Measurements from ENCODE around the gene AFAP1L2.
A peak's percentile ranks its signal among the peaks of the same experiment; 100 is the strongest.

AFAP1L2 gene

GRCh38 chr10:114271075-114271778 lies 133.1 kb downstream of the AFAP1L2 start:
- Histone ChIP-seq H3K27me3 (replicated peaks; ENCODE audit: control insufficient read depth, insufficient read depth, low read length) (peaks cover 11% of the 10 kb centered on the region), H3K4me3 (ENCODE audit: low read length) (no peak overlapping the region), H3K36me3 (ENCODE audit: control insufficient read depth, insufficient read depth, low read length, severe bottlenecking) (no peaks in the 10 kb centered on the region), H3K4me1 (ENCODE audit: control insufficient read depth, insufficient read depth, low read length) (peaks cover 21% of the 10 kb centered on the region), H3K9me3 (ENCODE audit: control insufficient read depth, low read length) (no peaks in the 10 kb centered on the region), H3K9ac (ENCODE audit: low read length) (no peak overlapping the region)
- DNase-seq (ENCODE audit: low read depth), result peak; percentile 24

GRCh38 chr10:114266521-114266920 lies 137.8 kb downstream of the AFAP1L2 start:
- Histone ChIP-seq H3K4me1 (ENCODE audit: control insufficient read depth, insufficient read depth, low read length) (peaks cover 26% of the 10 kb centered on the region), H3K27me3 (replicated peaks; ENCODE audit: control insufficient read depth, insufficient read depth, low read length) (peaks cover 4% of the 10 kb centered on the region), H3K9ac (ENCODE audit: low read length) (no peak overlapping the region), H3K9me3 (ENCODE audit: control insufficient read depth, low read length) (no peaks in the 10 kb centered on the region), H3K36me3 (ENCODE audit: control insufficient read depth, insufficient read depth, low read length, severe bottlenecking) (no peaks in the 10 kb centered on the region), H3K4me3 (ENCODE audit: low read length) (no peak overlapping the region)
- DNase-seq (ENCODE audit: low read depth), result no peak

- Histone ChIP-seq H3K9ac (ENCODE audit: low read length) (no peak overlapping the region), H3K4me1 (ENCODE audit: control insufficient read depth, insufficient read depth, low read length) (peaks cover 27% of the 10 kb centered on the region), H3K4me3 (ENCODE audit: low read length) (peak overlapping the region; percentile 3), H3K36me3 (ENCODE audit: control insufficient read depth, insufficient read depth, low read length, severe bottlenecking) (no peaks in the 10 kb centered on the region), H3K9me3 (ENCODE audit: control insufficient read depth, low read length) (no peaks in the 10 kb centered on the region), H3K27me3 (replicated peaks; ENCODE audit: control insufficient read depth, insufficient read depth, low read length) (peaks cover 4% of the 10 kb centered on the region)
- no peak for DNase-seq (ENCODE audit: low read depth)
Observed at GRCh38 chr10:114265392-114266053, 138.8 kb downstream of the AFAP1L2 start.

GRCh38 chr10:114262496-114262895 lies 141.8 kb downstream of the AFAP1L2 start:
- DNase-seq (ENCODE audit: low read depth), result no peak
- H3K4me1 ChIP-seq (ENCODE audit: control insufficient read depth, insufficient read depth, low read length), result peaks cover 48% of the 10 kb centered on the region
- H3K9me3 ChIP-seq (ENCODE audit: control insufficient read depth, low read length), result no peaks in the 10 kb centered on the region
- no peak overlapping the region for H3K4me3 ChIP-seq (ENCODE audit: low read length)
- no peaks in the 10 kb centered on the region for H3K27me3 ChIP-seq (replicated peaks; ENCODE audit: control insufficient read depth, insufficient read depth, low read length)
- no peaks in the 10 kb centered on the region for H3K36me3 ChIP-seq (ENCODE audit: control insufficient read depth, insufficient read depth, low read length, severe bottlenecking)
- no peak overlapping the region for H3K9ac ChIP-seq (ENCODE audit: low read length)

GRCh38 chr10:114261076-114261475 lies 143.2 kb downstream of the AFAP1L2 start:
- no peaks in the 10 kb centered on the region for H3K27me3 ChIP-seq (replicated peaks; ENCODE audit: control insufficient read depth, insufficient read depth, low read length)
- H3K4me1 ChIP-seq (ENCODE audit: control insufficient read depth, insufficient read depth, low read length), result peaks cover 43% of the 10 kb centered on the region
- no peaks in the 10 kb centered on the region for H3K36me3 ChIP-seq (ENCODE audit: control insufficient read depth, insufficient read depth, low read length, severe bottlenecking)

GRCh38 chr10:114260366-114260765 lies 143.9 kb downstream of the AFAP1L2 start:
- peak overlapping the region; percentile 42 for H3K4me3 ChIP-seq (ENCODE audit: low read length)
- H3K9me3 ChIP-seq (ENCODE audit: control insufficient read depth, low read length), result no peaks in the 10 kb centered on the region
- no peak for DNase-seq (ENCODE audit: low read depth)

More at GRCh38 chr10:114261076-114261475, 143.2 kb downstream of the AFAP1L2 start:
- no peak overlapping the region for H3K9ac ChIP-seq (ENCODE audit: low read length)
- peak; percentile 18 for DNase-seq (ENCODE audit: low read depth)
- H3K4me3 ChIP-seq (ENCODE audit: low read length), result no peak overlapping the region
- no peaks in the 10 kb centered on the region for H3K9me3 ChIP-seq (ENCODE audit: control insufficient read depth, low read length)

GRCh38 chr10:114259824-114260223 lies 144.5 kb downstream of the AFAP1L2 start:
- Histone ChIP-seq H3K27me3 (replicated peaks; ENCODE audit: control insufficient read depth, insufficient read depth, low read length) (no peaks in the 10 kb centered on the region), H3K4me1 (ENCODE audit: control insufficient read depth, insufficient read depth, low read length) (peaks cover 32% of the 10 kb centered on the region), H3K9ac (ENCODE audit: low read length) (peak overlapping the region; percentile 48), H3K4me3 (ENCODE audit: low read length) (peak overlapping the region; percentile 42), H3K36me3 (ENCODE audit: control insufficient read depth, insufficient read depth, low read length, severe bottlenecking) (no peaks in the 10 kb centered on the region), H3K9me3 (ENCODE audit: control insufficient read depth, low read length) (no peaks in the 10 kb centered on the region)
- peak; percentile 42 for DNase-seq (ENCODE audit: low read depth)

More at GRCh38 chr10:114260366-114260765, 143.9 kb downstream of the AFAP1L2 start:
- no peaks in the 10 kb centered on the region for H3K27me3 ChIP-seq (replicated peaks; ENCODE audit: control insufficient read depth, insufficient read depth, low read length)
- peaks cover 36% of the 10 kb centered on the region for H3K4me1 ChIP-seq (ENCODE audit: control insufficient read depth, insufficient read depth, low read length)
- peak overlapping the region; percentile 48 for H3K9ac ChIP-seq (ENCODE audit: low read length)
- H3K36me3 ChIP-seq (ENCODE audit: control insufficient read depth, insufficient read depth, low read length, severe bottlenecking), result no peaks in the 10 kb centered on the region

- H3K9me3 ChIP-seq (ENCODE audit: control insufficient read depth, low read length), result no peaks in the 10 kb centered on the region
- H3K4me1 ChIP-seq (ENCODE audit: control insufficient read depth, insufficient read depth, low read length), result peaks cover 32% of the 10 kb centered on the region
- no peak overlapping the region for H3K9ac ChIP-seq (ENCODE audit: low read length)
- no peak overlapping the region for H3K4me3 ChIP-seq (ENCODE audit: low read length)
- H3K27me3 ChIP-seq (replicated peaks; ENCODE audit: control insufficient read depth, insufficient read depth, low read length), result peaks cover 3% of the 10 kb centered on the region
- H3K36me3 ChIP-seq (ENCODE audit: control insufficient read depth, insufficient read depth, low read length, severe bottlenecking), result no peaks in the 10 kb centered on the region
- DNase-seq (ENCODE audit: low read depth), result no peak
Observed at GRCh38 chr10:114258274-114258840, 145.9 kb downstream of the AFAP1L2 start.

- Histone ChIP-seq H3K4me3 (ENCODE audit: low read length) (no peak overlapping the region), H3K36me3 (ENCODE audit: control insufficient read depth, insufficient read depth, low read length, severe bottlenecking) (no peaks in the 10 kb centered on the region), H3K9ac (ENCODE audit: low read length) (no peak overlapping the region), H3K9me3 (ENCODE audit: control insufficient read depth, low read length) (no peaks in the 10 kb centered on the region), H3K27me3 (replicated peaks; ENCODE audit: control insufficient read depth, insufficient read depth, low read length) (peaks cover 4% of the 10 kb centered on the region), H3K4me1 (ENCODE audit: control insufficient read depth, insufficient read depth, low read length) (peaks cover 32% of the 10 kb centered on the region)
- DNase-seq (ENCODE audit: low read depth), result no peak
Observed at GRCh38 chr10:114257498-114257897, 146.8 kb downstream of the AFAP1L2 start.

- Histone ChIP-seq H3K9ac (ENCODE audit: low read length) (no peak overlapping the region), H3K9me3 (ENCODE audit: control insufficient read depth, low read length) (no peaks in the 10 kb centered on the region), H3K36me3 (ENCODE audit: control insufficient read depth, insufficient read depth, low read length, severe bottlenecking) (no peaks in the 10 kb centered on the region), H3K4me1 (ENCODE audit: control insufficient read depth, insufficient read depth, low read length) (peaks cover 32% of the 10 kb centered on the region), H3K4me3 (ENCODE audit: low read length) (no peak overlapping the region), H3K27me3 (replicated peaks; ENCODE audit: control insufficient read depth, insufficient read depth, low read length) (peaks cover 4% of the 10 kb centered on the region)
- DNase-seq (ENCODE audit: low read depth), result no peak
Observed at GRCh38 chr10:114256822-114257221, 147.5 kb downstream of the AFAP1L2 start.

- no peak for DNase-seq (ENCODE audit: low read depth)
- Histone ChIP-seq H3K4me3 (ENCODE audit: low read length) (no peak overlapping the region), H3K36me3 (ENCODE audit: control insufficient read depth, insufficient read depth, low read length, severe bottlenecking) (no peaks in the 10 kb centered on the region), H3K9ac (ENCODE audit: low read length) (no peak overlapping the region), H3K9me3 (ENCODE audit: control insufficient read depth, low read length) (no peaks in the 10 kb centered on the region), H3K27me3 (replicated peaks; ENCODE audit: control insufficient read depth, insufficient read depth, low read length) (peaks cover 7% of the 10 kb centered on the region), H3K4me1 (ENCODE audit: control insufficient read depth, insufficient read depth, low read length) (peaks cover 28% of the 10 kb centered on the region)
Observed at GRCh38 chr10:114256008-114256765, 148.1 kb downstream of the AFAP1L2 start.
